Neural cell (in vitro differentiated cells): ENCODE measurements around the gene CCM2L.

ENCODE experiments used
- POLR2AphosphoS5 ChIP-seq: IDR thresholded peaks from 2 replicates; pipeline ENCODE4 v1.6.1; 2012
- TAF1 ChIP-seq: IDR thresholded peaks from 2 replicates; pipeline ENCODE4 v1.6.1; 2012; ENCODE audit warnings: low read depth
- TF ChIP-seq, protein P1 (sequence below): fragments of 450-650 bp; IDR thresholded peaks from 2 replicates; pipeline ENCODE4 v1.5.1; 2014; ENCODE audit warnings: antibody characterized with exemption, mild to moderate bottlenecking, moderate library complexity; ENCODE audit not compliant: poor library complexity, severe bottlenecking
- TF ChIP-seq, protein P2 (sequence below): IDR thresholded peaks from 2 replicates; pipeline ENCODE4 v1.6.1; 2012; ENCODE audit warnings: borderline replicate concordance

DNA sequence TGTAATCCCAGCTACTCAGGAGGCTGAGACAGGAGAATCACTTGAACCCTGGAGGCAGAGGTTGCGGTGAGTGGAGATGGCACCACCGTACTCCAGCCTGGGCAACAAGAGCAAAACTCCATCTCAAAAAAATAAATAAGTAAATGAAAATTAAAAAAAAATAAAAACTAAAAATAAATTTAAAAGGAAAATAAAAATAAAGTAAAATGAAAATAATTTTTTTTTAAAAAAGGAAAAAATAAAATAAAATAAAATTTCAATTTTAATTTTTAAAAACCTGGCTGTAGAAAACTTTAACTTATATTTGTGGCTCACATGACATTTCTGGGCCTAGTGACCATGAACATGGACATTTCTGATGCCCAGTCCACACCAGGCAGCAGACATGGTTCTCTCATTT lies 57.9 kb downstream of the CCM2L start:
- TF ChIP-seq TAF1 (no peak), POLR2AphosphoS5 (no peak)
- TF ChIP-seq, protein P1, sequence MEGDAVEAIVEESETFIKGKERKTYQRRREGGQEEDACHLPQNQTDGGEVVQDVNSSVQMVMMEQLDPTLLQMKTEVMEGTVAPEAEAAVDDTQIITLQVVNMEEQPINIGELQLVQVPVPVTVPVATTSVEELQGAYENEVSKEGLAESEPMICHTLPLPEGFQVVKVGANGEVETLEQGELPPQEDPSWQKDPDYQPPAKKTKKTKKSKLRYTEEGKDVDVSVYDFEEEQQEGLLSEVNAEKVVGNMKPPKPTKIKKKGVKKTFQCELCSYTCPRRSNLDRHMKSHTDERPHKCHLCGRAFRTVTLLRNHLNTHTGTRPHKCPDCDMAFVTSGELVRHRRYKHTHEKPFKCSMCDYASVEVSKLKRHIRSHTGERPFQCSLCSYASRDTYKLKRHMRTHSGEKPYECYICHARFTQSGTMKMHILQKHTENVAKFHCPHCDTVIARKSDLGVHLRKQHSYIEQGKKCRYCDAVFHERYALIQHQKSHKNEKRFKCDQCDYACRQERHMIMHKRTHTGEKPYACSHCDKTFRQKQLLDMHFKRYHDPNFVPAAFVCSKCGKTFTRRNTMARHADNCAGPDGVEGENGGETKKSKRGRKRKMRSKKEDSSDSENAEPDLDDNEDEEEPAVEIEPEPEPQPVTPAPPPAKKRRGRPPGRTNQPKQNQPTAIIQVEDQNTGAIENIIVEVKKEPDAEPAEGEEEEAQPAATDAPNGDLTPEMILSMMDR = no peak
- TF ChIP-seq, protein P2, sequence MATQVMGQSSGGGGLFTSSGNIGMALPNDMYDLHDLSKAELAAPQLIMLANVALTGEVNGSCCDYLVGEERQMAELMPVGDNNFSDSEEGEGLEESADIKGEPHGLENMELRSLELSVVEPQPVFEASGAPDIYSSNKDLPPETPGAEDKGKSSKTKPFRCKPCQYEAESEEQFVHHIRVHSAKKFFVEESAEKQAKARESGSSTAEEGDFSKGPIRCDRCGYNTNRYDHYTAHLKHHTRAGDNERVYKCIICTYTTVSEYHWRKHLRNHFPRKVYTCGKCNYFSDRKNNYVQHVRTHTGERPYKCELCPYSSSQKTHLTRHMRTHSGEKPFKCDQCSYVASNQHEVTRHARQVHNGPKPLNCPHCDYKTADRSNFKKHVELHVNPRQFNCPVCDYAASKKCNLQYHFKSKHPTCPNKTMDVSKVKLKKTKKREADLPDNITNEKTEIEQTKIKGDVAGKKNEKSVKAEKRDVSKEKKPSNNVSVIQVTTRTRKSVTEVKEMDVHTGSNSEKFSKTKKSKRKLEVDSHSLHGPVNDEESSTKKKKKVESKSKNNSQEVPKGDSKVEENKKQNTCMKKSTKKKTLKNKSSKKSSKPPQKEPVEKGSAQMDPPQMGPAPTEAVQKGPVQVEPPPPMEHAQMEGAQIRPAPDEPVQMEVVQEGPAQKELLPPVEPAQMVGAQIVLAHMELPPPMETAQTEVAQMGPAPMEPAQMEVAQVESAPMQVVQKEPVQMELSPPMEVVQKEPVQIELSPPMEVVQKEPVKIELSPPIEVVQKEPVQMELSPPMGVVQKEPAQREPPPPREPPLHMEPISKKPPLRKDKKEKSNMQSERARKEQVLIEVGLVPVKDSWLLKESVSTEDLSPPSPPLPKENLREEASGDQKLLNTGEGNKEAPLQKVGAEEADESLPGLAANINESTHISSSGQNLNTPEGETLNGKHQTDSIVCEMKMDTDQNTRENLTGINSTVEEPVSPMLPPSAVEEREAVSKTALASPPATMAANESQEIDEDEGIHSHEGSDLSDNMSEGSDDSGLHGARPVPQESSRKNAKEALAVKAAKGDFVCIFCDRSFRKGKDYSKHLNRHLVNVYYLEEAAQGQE = no peak
